Measurements from ENCODE around the gene TIMM23B.
"Not testable (repeated sequence)": the region's sequence is repeated elsewhere in the genome, so short reads cannot be mapped to it uniquely, and the experiment has no call there.

Gene TIMM23B

DNA sequence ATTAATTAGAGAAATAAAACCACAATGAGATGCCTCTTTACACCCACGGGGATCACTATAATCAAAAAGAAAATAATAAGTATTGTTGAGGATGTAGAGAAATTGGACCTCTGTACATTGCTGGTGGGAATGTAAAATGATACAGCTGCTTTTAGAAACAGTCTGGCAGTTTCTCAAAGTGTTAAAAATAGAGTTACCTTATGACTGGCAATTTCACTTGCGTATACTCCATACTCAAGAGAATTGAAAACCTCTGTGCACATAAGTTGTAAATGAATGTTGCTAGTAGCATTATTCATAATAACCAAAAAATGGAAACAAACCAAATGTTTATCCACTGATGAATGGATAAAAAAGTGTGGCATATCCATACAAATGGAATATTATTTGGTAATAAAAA lies 6.3 kb downstream of the TIMM23B start:
- not testable (repeated sequence) for DNase-seq

GRCh38 chr10:49948737-49949136 lies 6.9 kb downstream of the TIMM23B start:
- not testable (repeated sequence) for H3K27me3 Mint-ChIP-seq, H3K27ac Mint-ChIP-seq, DNase-seq, H3K4me3 Mint-ChIP-seq, H3K9me3 Mint-ChIP-seq, ATAC-seq
- Mint-ChIP-seq H3K36me3 (ENCODE audit: low read depth) (peaks cover 27% of the 10 kb centered on the region), H3K4me1 (peaks cover 14% of the 10 kb centered on the region)

More for the DNA sequence above, 6.3 kb downstream of the TIMM23B start:
- Mint-ChIP-seq H3K4me1 (peaks cover 18% of the 10 kb centered on the region), H3K36me3 (ENCODE audit: low read depth) (peaks cover 28% of the 10 kb centered on the region)
- not testable (repeated sequence) for H3K4me3 Mint-ChIP-seq, ATAC-seq, H3K27me3 Mint-ChIP-seq, H3K9me3 Mint-ChIP-seq, H3K27ac Mint-ChIP-seq

DNA sequence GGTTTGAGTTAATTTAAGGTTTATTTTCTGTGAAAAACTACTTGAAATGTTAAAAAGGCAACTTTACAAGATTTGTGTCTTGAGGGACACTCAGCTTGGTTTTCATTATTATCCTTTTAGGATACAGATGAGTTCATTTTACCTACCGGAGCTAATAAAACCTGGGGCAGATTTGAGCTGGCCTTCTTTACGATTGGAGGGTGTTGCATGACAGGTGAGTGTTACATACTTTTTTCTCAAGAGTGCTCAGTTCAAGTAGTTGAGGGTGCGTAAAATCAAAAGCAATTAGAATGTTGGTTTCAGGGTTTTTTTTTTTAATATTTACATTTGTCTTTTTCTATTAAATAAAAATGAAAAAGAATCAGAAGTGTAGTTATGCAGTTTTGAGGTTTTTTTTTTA lies 10.2 kb downstream of the TIMM23B start:
- H3K27me3 Mint-ChIP-seq, DNase-seq, H3K4me1 Mint-ChIP-seq, H3K27ac Mint-ChIP-seq, H3K4me3 Mint-ChIP-seq, H3K9me3 Mint-ChIP-seq, ATAC-seq: not testable (repeated sequence)
- peaks cover 25% of the 10 kb centered on the region for H3K36me3 Mint-ChIP-seq (ENCODE audit: low read depth)

DNA sequence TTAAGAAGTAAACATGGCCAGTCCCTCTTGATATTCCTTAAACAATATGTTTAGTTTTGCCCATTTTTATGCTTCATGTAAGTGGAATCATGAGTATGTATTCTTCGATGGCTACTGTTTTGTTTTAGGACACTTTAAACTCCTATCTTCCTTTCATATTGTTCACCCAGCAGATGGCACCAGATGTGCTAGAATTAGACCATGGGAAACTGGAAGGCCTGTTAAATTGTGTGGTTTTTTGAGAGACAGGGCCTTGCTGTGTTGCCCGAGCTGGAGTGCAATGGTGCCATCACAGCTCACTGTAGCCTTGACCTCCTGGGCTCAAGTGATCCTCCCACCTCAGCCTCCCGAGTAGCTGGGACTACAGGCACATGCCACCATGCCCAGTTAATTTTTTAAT lies 11.3 kb downstream of the TIMM23B start:
- H3K27ac Mint-ChIP-seq, H3K4me3 Mint-ChIP-seq, H3K4me1 Mint-ChIP-seq, ATAC-seq, H3K9me3 Mint-ChIP-seq, DNase-seq, H3K27me3 Mint-ChIP-seq: not testable (repeated sequence)
- peaks cover 22% of the 10 kb centered on the region for H3K36me3 Mint-ChIP-seq (ENCODE audit: low read depth)

- not testable (repeated sequence) for H3K4me3 Mint-ChIP-seq, H3K27ac Mint-ChIP-seq, DNase-seq, H3K27me3 Mint-ChIP-seq, H3K4me1 Mint-ChIP-seq, ATAC-seq, H3K9me3 Mint-ChIP-seq
- peaks cover 13% of the 10 kb centered on the region for H3K36me3 Mint-ChIP-seq (ENCODE audit: low read depth)
Observed at GRCh38 chr10:49970331-49970857, 28.5 kb downstream of the TIMM23B start.

DNA sequence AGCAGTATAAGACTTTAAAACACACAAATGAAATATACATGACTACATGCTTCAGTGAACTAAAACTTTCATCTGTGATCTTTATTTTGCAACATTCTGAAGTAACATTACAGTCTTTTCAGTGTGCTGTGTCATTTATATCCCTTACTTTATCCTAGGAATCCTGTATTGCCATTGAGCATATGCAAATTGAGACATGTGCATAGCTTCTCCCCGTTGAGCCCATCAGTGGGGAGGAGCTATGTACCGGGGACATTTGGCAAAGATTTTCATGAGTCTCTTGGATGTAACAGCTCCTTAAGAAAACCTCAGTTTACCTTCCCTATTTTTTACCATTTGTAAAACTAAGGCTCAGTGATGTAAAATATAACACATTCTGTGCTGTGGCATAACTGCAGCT lies 29.6 kb downstream of the TIMM23B start:
- not testable (repeated sequence) for H3K36me3 Mint-ChIP-seq (ENCODE audit: low read depth)

GRCh38 chr10:49972094-49972493 lies 30.2 kb downstream of the TIMM23B start:
- not testable (repeated sequence) for DNase-seq; H3K4me1 Mint-ChIP-seq; H3K4me3 Mint-ChIP-seq; H3K27ac Mint-ChIP-seq; H3K27me3 Mint-ChIP-seq; ATAC-seq; H3K36me3 Mint-ChIP-seq (ENCODE audit: low read depth); H3K9me3 Mint-ChIP-seq

More for the DNA sequence above, 29.6 kb downstream of the TIMM23B start:
- not testable (repeated sequence) for DNase-seq, H3K4me3 Mint-ChIP-seq, H3K9me3 Mint-ChIP-seq, H3K27me3 Mint-ChIP-seq, H3K4me1 Mint-ChIP-seq, ATAC-seq, H3K27ac Mint-ChIP-seq

- ATAC-seq: peak; percentile 63
- H3K9me3 Mint-ChIP-seq, DNase-seq, H3K27me3 Mint-ChIP-seq, H3K4me3 Mint-ChIP-seq, H3K27ac Mint-ChIP-seq: not testable (repeated sequence)
- Mint-ChIP-seq H3K36me3 (ENCODE audit: low read depth) (peaks cover 11% of the 10 kb centered on the region), H3K4me1 (peaks cover 13% of the 10 kb centered on the region)
Observed at GRCh38 chr10:49977756-49978155, 35.9 kb downstream of the TIMM23B start.

GRCh38 chr10:49987207-49987606 lies 45.4 kb downstream of the TIMM23B start:
- not testable (repeated sequence) for H3K27me3 Mint-ChIP-seq, H3K4me1 Mint-ChIP-seq, H3K9me3 Mint-ChIP-seq, ATAC-seq, DNase-seq, H3K4me3 Mint-ChIP-seq, H3K27ac Mint-ChIP-seq
- H3K36me3 Mint-ChIP-seq (ENCODE audit: low read depth): peaks cover 12% of the 10 kb centered on the region

DNA sequence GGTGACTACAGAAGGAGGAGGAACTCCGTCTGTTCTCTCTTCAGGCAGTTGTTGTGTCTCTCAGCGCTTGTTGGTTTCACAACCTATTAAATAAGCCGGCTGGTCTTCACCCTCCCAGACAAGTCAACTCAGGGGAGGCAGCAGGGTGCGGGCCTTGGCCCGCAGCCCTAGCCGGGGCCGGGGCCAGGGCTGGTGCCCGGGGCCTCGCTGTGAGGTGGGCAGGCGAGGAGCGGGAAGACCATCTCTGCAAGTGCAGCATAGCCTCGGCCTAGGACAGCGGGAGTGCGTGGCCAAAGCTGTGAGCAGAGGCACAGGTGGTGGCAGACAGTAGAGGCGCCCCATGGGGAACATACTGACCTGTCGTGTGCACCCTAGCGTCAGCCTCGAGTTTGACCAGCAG lies 46.5 kb downstream of the TIMM23B start, which contains the start of gene AGAP6:
Gene AGAP6 (plus strand): TSS at position 31 of the 400 bp plus-strand sequence. CDS start 310 bp downstream, at position 341.
- peaks cover 11% of the 10 kb centered on the region for H3K36me3 Mint-ChIP-seq (ENCODE audit: low read depth)
- not testable (repeated sequence) for H3K27me3 Mint-ChIP-seq, H3K4me1 Mint-ChIP-seq, ATAC-seq, H3K27ac Mint-ChIP-seq, DNase-seq, H3K9me3 Mint-ChIP-seq, H3K4me3 Mint-ChIP-seq

DNA sequence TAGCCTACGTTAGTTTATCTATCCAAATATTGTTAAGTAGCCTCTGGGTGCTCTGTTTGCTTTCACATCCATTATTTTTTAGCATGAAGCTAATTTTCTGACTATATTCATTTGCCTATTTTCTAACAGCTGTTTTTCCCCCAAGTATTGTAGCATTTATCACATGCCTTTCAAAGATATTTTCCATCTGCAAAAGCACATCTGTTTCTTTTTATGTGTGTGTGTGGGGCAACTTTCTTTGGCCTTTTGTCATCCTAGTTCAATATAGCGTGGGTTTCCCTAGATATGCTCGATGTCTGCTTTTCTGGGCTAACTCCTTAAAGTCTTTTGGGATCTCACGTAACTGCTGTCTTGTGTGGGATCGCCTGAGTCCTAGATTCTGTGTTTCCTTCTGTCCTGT lies 53.5 kb downstream of the TIMM23B start:
- not testable (repeated sequence) for H3K4me3 Mint-ChIP-seq; H3K27ac Mint-ChIP-seq; H3K27me3 Mint-ChIP-seq; H3K36me3 Mint-ChIP-seq (ENCODE audit: low read depth); DNase-seq; H3K4me1 Mint-ChIP-seq; ATAC-seq; H3K9me3 Mint-ChIP-seq

- not testable (repeated sequence) for H3K27ac Mint-ChIP-seq; H3K4me3 Mint-ChIP-seq; H3K27me3 Mint-ChIP-seq; H3K9me3 Mint-ChIP-seq; H3K4me1 Mint-ChIP-seq; DNase-seq; ATAC-seq; H3K36me3 Mint-ChIP-seq (ENCODE audit: low read depth)
Observed at GRCh38 chr10:50014024-50014423, 72.2 kb downstream of the TIMM23B start.

DNA sequence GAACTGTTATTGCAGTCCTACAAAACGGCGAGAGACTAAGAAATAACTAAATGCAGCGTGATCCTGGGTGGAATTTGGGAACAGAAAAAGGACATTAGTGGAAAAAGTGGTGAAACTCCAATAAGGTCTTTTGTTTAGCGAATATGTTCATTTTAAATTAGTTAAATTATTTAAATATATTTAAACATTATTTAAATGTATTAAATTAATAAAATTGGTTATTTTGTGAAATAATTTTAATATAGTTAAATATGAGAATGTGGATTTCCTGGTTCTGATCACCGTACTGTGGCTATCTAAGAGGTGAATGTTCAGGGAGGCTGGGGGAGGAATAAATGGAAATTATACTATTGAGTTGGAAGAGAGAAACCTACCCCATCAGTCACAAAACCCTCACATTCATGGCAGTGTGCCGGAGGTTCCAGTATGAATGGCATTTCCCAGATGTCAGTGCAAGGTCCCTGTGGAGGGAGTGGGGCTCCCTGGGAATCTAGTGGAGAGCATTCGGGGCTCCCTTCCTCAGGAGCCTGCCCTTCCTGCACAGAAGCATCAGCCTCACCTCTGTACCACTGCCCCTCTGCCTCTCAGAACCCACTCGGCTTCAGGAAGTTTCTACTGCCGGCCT lies 73.9 kb downstream of the TIMM23B start:
- not testable (repeated sequence) for DNase-seq

GRCh38 chr10:50016926-50017325 lies 75.1 kb downstream of the TIMM23B start:
- H3K9me3 Mint-ChIP-seq; H3K36me3 Mint-ChIP-seq (ENCODE audit: low read depth); ATAC-seq; H3K27me3 Mint-ChIP-seq; H3K27ac Mint-ChIP-seq; DNase-seq; H3K4me1 Mint-ChIP-seq; H3K4me3 Mint-ChIP-seq: not testable (repeated sequence)

More for the DNA sequence above, 73.9 kb downstream of the TIMM23B start:
- H3K4me1 Mint-ChIP-seq; ATAC-seq; H3K27ac Mint-ChIP-seq; H3K4me3 Mint-ChIP-seq; H3K9me3 Mint-ChIP-seq; H3K36me3 Mint-ChIP-seq (ENCODE audit: low read depth); H3K27me3 Mint-ChIP-seq: not testable (repeated sequence)

GRCh38 chr10:50017646-50018045 lies 75.8 kb downstream of the TIMM23B start:
- H3K36me3 Mint-ChIP-seq (ENCODE audit: low read depth); ATAC-seq: not testable (repeated sequence)

More at GRCh38 chr10:50017646-50018045, 75.8 kb downstream of the TIMM23B start:
- not testable (repeated sequence) for H3K4me1 Mint-ChIP-seq, H3K27ac Mint-ChIP-seq, H3K4me3 Mint-ChIP-seq, DNase-seq, H3K9me3 Mint-ChIP-seq, H3K27me3 Mint-ChIP-seq

Measured in activated naive CD8-positive, alpha-beta T cell treated with anti-CD3 and anti-CD28 coated beads, Interleukin-2, amount 50 U/mL, for 24 hours (primary cell).